HG03280 (cell line): ENCODE measurements around the gene OXSR1.
"Not testable (repeated sequence)": the region's sequence is repeated elsewhere in the genome, so short reads cannot be mapped to it uniquely, and the experiment has no call there.

ENCODE experiments used
- ATAC-seq: cut with Tn5 transposase; IDR thresholded peaks from one replicate; pipeline ENCODE4 v1.9.1; 2021; ENCODE audit warnings: mild to moderate bottlenecking, moderate library complexity; ENCODE audit not compliant: unreplicated experiment

Gene OXSR1

GRCh38 chr3:38127611-38128302 is 37.6 kb upstream of the OXSR1 start:
- no peak for ATAC-seq

GRCh38 chr3:38128303-38128655 is 37.1 kb upstream of the OXSR1 start:
- no peak for ATAC-seq

- no peak for ATAC-seq
Observed at GRCh38 chr3:38129058-38129457, 36.3 kb upstream of the OXSR1 start.

- ATAC-seq = no peak
Observed at GRCh38 chr3:38130631-38131065, 34.7 kb upstream of the OXSR1 start.

GRCh38 chr3:38131621-38132369 is 33.5 kb upstream of the OXSR1 start:
- no peak for ATAC-seq

GRCh38 chr3:38133209-38133556 is 32.2 kb upstream of the OXSR1 start:
- ATAC-seq = no peak

- no peak for ATAC-seq
Observed at GRCh38 chr3:38133557-38134405, 31.6 kb upstream of the OXSR1 start.

GRCh38 chr3:38134517-38135143 is 30.7 kb upstream of the OXSR1 start:
- not testable (repeated sequence) for ATAC-seq

GRCh38 chr3:38135621-38136277 is 29.6 kb upstream of the OXSR1 start:
- ATAC-seq = not testable (repeated sequence)

GRCh38 chr3:38136393-38136776 is 29.0 kb upstream of the OXSR1 start:
- ATAC-seq = no peak

GRCh38 chr3:38136777-38137614 is 28.3 kb upstream of the OXSR1 start, which contains the start of gene ACAA1:
TSS of gene ACAA1 (minus strand) at chr3:38137127. CDS start at chr3:38137035, 92 bp downstream.
- peak; percentile 93 for ATAC-seq

- no peak for ATAC-seq
Observed at GRCh38 chr3:38137615-38138348, 27.6 kb upstream of the OXSR1 start.

GRCh38 chr3:38138349-38139190 is 26.8 kb upstream of the OXSR1 start, which contains the start of gene MYD88:
TSS of gene MYD88 (plus strand) at chr3:38138661. CDS start at chr3:38138701, 40 bp downstream.
- ATAC-seq = peak; percentile 45

GRCh38 chr3:38139191-38139590 is 26.1 kb upstream of the OXSR1 start:
- ATAC-seq = no peak

GRCh38 chr3:38139652-38140051 is 25.7 kb upstream of the OXSR1 start:
- no peak for ATAC-seq

- no peak for ATAC-seq
Observed at GRCh38 chr3:38140326-38141172, 24.8 kb upstream of the OXSR1 start.
